ENCODE measurements around the gene CALHM1.

DNA sequence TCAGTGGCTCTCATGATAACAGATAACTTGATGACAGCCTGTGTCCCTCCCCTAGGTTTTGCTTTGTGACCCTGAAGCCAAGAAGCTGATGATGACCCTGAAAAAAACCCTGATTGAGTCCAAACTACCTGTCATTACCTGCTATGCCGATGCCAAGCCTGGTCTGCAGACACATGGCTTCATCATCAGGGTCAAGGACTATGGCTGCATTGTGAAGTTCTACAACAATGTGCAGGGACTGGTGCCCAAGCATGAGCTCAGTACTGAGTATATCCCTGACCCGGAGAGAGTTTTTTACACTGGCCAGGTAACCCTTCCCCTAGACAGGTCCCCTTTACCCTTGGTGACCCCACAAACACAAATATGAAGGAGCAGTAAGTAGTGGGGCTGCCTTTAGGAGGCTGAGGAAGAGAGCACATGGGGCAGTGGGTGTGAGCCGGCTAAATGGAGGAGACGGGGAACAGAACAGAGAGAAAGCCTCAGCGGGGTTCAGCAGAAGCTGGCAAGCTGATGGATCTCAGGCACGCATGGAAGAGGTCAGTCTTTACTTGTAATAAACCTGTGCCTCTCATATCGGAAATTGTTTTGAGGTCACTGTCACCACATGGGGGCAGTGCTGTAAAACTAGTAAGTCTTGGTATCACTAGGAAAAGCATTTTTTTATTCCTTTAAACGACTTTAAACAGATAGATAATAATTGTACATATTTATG is 42.1 kb downstream of the CALHM1 start:
- TF ChIP-seq EP300 (IDR thresholded peaks at IDR 0.05; ENCODE audit: borderline replicate concordance in 1 of 2, low read depth in 2 of 2, low read length in 2 of 2), result no peak
- no peak for TF ChIP-seq POLR2AphosphoS5 (IDR thresholded peaks at IDR 0.05; ENCODE audit: low read depth, low read length)
- TF ChIP-seq, protein P1, sequence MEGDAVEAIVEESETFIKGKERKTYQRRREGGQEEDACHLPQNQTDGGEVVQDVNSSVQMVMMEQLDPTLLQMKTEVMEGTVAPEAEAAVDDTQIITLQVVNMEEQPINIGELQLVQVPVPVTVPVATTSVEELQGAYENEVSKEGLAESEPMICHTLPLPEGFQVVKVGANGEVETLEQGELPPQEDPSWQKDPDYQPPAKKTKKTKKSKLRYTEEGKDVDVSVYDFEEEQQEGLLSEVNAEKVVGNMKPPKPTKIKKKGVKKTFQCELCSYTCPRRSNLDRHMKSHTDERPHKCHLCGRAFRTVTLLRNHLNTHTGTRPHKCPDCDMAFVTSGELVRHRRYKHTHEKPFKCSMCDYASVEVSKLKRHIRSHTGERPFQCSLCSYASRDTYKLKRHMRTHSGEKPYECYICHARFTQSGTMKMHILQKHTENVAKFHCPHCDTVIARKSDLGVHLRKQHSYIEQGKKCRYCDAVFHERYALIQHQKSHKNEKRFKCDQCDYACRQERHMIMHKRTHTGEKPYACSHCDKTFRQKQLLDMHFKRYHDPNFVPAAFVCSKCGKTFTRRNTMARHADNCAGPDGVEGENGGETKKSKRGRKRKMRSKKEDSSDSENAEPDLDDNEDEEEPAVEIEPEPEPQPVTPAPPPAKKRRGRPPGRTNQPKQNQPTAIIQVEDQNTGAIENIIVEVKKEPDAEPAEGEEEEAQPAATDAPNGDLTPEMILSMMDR (IDR thresholded peaks at IDR 0.05; ENCODE audit: control extremely low read depth in 1 of 3, insufficient read depth in 1 of 3, low read depth in 1 of 3, low read length in 3 of 3), result peak in 2 of 3 experiments; percentile 27 to 44; a peak in 2 of 4 replicates
- no peak for TF ChIP-seq GABPA (IDR thresholded peaks at IDR 0.05; ENCODE audit: borderline replicate concordance, insufficient read depth, low read length)
- TF ChIP-seq PHF8 (conservative IDR thresholded peaks at IDR 0.05; ENCODE audit: low read depth, low read length), result no peak
- TF ChIP-seq CBX8 (IDR thresholded peaks at IDR 0.05; ENCODE audit: borderline replicate concordance, low read depth, low read length), result no peak
- no peak for TF ChIP-seq EZH2 (IDR thresholded peaks at IDR 0.05; ENCODE audit: low read depth, low read length, severe bottlenecking)
- TF ChIP-seq ATF3 (IDR thresholded peaks at IDR 0.05; ENCODE audit: insufficient read depth, low read depth, low read length), result no peak
- TF ChIP-seq, protein P2, sequence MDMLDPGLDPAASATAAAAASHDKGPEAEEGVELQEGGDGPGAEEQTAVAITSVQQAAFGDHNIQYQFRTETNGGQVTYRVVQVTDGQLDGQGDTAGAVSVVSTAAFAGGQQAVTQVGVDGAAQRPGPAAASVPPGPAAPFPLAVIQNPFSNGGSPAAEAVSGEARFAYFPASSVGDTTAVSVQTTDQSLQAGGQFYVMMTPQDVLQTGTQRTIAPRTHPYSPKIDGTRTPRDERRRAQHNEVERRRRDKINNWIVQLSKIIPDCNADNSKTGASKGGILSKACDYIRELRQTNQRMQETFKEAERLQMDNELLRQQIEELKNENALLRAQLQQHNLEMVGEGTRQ (IDR thresholded peaks at IDR 0.05; ENCODE audit: low read length), result no peak

Data from H1 (cell line).